HTR-8/SVneo (cell line): ENCODE data around the gene SNX25.
"Not testable (repeated sequence)": the region's sequence is repeated elsewhere in the genome, so short reads cannot be mapped to it uniquely, and the experiment has no call there.

Experiments used
- DNase-seq: peaks from one replicate; pipeline ENCODE4 v3.0.0; 2011; ENCODE audit warnings: low spot score, mixed read lengths; ENCODE audit not compliant: insufficient read length
- FAIRE-seq: peaks from 2 replicates; lab custom pipeline; 2011; peaks lifted over from hg19 to GRCh38; lab: Jason Lieb, UNC

SNX25 gene

DNA sequence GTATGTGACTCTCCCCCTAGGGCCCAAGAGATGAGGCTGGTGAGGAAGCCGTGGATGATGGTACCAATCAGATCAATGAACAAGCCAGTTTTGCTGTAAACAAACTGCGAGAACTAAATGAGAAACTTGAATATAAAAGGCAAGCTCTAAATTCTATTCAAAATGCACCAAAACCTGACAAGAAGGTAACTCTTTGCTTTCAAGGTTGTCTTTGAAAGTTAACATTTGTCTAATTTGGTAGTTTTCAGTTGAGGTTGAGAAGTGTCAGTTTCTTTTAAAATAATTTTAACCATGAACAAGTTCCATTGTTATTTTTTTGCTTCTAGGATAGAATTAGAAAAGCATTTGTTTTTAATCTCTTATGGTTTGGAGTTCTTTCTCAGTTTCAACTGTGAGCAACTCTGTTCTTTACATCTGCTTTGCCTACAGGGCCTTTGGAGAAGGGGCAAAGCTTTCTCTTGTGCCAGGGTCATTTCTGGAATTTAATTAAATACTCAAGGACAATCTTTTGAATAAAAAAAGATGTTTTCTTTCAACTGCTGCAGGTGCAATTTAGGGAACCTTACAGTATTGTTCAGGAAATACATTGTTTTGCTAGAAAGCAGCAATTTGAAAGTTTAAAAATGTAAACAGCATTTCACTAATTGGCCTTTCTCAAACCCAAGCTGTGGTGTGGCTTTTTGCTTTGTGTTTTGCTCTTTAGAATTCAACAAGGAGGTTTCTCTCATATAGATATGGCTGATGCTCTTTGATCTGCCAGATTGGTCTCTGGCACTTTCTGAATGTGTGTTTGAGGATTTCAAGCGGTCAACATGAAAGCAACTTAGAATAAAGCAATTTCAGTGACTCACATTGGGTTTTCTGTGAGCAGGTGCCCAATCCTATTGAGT, 123.4 kb downstream of the SNX25 start:
- no peak for FAIRE-seq
- no peak for DNase-seq

DNA sequence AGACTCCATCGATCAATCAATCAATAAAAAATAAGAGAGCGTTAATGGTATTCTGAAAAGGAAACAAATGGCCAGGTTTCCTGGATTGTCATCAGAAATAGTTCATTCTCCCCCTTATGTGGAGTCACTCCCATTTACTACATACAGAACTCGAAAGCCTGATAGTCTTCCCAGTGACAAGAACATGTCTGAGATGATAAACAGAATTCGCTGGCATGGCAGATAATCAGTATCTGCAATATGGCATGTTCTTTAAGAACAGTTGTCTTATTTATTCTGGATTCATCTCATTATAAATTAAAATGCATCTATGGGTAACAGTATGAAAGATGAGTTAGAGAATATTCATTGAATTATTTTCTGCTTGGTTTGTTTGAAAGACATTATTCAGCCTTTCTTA, 124.9 kb downstream of the SNX25 start:
- FAIRE-seq = no peak
- no peak for DNase-seq

DNA sequence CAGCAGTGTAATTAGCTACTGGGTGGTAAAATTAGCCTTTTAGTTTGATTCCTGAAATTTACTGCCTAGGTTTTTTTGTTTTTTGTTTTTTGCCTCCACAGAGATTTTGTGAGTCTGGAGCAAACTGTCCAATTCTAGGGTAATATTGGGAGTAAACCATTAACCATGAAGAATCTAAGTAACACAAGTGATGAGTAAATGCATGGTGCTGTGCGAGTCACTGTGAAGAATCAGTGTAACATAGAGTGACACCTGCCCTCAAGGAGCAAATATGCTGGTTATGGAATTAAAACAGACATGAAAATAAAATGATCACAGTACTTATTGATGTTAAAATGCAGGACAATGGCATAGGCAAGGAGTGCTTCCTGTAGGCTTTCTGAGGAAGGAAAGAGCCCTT, 126.2 kb downstream of the SNX25 start:
- FAIRE-seq (no peak), DNase-seq (no peak)

DNA sequence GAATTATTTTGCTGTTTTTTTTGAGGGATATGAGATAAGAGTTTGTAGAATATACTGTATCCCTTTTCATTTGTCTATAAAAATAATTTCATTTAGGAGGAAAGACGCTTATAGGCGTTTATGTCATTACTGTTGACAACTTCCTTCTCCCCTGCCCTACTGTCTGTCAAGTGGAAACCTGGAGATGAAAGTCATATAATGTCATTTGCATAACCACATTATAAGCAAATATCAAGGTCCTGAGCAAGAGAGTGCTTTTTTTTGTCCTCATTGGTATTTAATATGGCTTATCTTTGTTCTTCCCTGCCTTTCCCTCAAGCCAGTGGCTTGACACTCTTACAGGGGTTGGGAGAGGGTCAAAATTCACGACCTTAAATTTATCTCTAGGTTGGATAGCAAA, 130.5 kb downstream of the SNX25 start:
- DNase-seq (no peak), FAIRE-seq (no peak)

DNA sequence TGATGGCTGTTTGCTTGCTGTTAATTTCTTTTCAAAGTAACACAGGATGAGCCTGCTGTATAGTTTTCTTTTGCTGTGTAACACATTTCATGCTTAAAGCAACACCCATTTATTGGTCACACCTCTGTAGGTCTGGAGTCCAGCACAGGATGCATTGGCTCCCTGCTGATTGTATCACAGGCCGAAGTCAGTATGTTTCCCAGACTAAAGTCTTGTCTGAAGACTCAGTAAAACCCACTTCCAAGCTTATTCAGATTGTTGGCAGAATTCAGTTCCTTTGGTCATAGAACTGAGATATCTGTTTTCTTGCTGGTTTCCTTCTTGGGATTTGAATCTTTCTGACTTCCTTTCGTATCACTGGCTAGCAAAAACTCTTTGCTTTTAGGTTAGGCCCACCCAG, 132.0 kb downstream of the SNX25 start:
- FAIRE-seq = no peak
- no peak for DNase-seq

DNA sequence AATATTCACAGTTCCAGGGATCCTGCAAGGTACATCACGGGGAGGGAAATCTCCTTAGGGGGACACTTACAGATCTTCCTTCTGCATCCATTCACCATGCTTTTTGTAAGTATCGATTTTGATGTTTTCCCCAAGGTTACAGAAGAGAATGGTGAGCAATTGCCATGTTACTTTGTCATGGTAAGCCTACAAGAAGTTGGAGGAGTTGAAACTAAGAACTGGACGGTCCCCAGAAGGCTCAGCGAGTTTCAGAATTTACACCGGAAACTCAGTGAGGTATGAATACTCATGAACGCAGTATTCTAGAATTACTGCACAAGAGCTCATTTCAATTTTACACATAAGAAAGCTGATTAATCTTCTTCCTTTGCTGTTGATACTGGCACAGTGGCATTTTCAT, 132.4 kb downstream of the SNX25 start:
- no peak for FAIRE-seq
- DNase-seq = no peak

DNA sequence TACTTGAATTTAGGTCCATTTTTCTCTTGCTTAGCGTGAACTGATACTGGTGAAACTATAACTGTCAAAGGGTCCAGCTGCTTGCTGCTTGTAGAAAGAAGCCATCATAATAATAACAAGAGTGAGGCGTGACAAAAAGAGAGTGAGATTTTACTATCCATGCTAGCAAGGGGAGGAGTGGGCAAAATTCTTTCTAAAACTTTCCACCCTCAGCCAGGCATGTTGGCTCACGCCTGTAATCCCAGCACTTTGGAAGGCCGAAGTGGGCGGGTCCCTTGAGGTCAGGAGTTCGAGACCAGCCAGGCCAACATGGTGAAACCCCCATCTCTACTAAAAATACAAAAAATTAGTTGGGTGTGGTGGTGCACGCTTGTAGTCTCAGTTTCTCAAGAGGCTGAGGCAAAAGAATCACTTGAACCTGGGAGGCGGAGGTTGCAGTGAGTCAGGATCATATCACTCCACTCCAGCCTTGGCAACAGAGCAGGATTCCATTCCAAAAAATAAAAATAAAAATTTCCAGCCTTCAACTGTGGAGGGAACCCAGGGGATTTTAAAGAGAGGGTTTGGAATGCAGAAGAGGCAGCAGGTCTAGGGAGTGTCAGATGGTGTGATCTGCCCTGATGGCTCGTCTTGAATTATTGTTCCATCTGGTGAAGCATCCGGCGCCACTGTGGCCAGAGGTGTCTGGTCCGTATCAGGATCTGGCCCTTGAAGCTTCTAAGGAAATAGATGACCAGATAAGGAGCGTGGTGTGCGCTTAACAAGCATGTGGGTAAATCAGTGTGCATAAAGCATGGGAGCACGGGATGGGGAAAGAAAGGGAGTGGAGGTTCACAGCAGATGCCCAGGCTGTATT, 134.6 kb downstream of the SNX25 start:
- DNase-seq = no peak
- FAIRE-seq = no peak

DNA sequence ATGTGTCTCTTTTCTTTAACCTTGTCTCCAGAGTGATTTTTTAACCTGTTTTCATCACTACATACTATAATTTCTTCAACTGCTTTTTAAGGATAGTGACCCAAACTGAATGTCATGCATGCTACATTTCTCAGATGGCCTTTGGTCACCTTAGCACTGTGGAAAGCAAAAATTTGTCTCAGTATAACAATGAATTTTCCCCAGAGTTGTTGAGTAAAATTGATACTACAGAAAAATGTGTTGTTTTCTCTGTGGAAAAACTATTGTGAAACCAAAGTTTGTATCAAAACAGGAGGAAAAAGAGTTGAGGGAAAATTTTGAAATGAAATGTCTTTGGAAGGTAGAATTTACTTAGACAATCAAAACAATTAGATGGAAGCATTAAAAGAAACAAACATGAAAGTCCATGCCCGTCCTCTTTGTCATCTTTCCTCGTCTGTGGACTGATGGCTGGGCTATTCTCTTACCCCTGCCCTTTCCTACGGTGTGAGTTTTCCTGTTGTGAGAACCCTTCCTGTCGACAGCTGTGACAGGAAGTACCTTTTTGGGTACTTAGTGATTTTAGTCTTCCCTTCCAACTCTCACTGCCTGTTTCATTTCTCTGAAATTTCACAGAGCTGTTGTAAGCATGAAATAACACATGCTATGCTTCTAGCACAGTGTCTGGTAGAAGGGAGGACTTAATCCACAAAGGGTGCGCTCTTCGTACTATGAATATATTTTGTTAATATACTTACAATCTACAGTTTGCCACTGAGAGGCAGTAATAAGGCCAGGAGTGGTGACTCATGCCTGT, 135.5 kb downstream of the SNX25 start:
- FAIRE-seq (peak; percentile 63), DNase-seq (no peak)

DNA sequence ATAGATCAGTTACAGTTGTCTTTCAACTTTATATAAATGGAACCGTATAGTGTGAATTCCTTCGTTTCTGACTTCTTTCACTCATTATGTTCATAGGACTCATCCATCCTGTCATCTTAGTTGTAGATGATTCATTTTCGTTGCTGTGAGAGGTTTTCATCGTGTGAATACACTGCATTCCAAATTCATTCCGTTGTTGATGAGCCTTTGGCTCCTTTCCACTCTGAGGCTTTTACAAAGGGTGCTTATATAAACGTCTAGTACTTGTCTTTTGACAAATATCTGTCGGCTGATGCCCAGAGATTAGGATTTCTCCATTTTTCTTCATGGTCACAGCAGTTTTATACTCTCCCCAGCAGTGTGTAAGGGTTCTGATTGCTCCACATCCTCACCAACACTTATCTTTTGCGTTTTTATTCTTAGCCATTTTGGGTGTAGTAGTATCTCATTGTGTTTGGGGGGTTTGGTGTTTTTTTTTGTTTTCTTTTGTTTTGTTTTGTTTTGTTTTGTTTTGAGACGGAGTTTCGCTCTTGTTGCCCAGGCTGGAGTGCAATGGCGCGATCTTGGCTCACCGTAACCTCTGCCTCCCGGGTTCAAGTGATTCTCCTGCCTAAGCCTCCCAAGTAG, 137.7 kb downstream of the SNX25 start:
- FAIRE-seq (no peak), DNase-seq (peak; percentile 23)

DNA sequence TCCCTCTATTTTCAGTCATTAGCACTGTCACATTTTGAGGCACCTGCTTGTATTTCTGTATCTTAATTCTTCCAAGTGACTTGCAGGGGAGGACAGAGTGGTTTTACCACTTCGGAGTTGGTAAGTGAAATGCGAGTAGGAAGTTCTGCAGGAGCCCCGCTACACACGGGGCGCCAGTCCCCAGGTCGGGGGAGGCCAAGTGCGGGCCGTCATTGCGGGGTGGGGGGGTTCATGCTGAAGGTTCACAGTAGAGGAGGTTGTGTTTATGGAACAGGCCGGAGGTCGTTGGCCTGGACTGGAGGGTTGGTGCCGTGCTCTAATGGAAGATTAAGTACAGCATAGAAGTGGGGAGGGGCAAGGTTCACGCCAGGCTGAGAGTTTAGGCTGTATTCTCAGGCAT, 142.3 kb downstream of the SNX25 start:
- no peak for FAIRE-seq

DNA sequence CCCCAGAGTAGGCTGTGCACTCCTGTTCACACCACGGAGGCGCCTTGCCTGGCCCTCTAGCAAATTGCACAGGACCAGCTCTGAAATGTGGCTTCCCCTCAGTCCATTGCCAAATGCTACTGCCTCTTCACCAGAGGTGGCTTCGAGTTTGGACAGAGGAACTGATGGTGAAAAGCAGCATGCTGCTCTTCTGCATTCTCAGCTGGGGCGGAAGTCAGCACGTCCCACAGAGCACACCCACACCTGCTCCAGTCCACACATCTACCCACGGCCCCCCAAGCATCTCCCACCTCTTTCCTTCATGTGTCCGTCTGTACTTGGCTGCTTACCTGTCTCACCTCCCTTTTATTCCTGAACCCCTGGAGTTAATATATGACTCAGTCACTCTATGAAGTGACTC, 142.8 kb downstream of the SNX25 start:
- DNase-seq (no peak), FAIRE-seq (no peak)

More for the DNA sequence above, 142.3 kb downstream of the SNX25 start:
- DNase-seq = no peak

DNA sequence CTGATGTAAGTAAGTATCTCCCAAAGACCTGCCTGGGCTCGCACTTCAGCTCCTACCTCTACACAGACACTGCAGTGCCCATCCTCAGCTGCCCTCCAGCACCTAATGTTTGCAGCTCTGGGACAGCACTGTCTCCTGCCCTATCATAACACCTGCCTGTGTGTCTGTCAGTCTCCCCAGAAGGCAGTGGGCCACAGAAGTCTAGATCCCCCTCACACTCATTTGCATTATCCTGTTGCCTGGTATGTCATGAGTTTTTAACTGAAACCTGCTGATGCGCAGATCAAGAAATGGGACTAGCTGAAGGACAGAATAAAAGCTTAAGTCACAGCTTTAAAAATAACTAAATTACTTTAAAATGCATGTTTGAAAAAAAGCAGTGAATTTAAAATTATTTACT, 143.3 kb downstream of the SNX25 start:
- FAIRE-seq = no peak

DNA sequence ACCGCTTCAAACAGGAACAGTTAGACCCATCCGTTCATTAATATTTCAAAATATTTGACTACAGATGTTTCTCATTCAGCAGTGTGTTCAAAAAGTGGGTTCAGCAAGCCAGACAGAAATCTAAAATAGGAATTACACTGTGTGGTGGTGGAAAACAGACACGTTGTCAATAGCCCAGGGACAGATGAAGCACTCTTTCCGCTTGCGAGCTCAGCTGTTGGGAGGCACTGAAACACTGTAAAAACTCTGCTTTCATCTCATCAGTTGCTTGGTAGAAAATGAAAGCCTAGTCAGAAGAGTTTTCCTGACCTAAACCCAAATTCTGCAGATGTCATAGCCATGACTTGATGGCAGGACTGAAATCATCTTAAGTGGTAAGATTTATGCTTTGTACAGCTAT, 147.8 kb downstream of the SNX25 start:
- FAIRE-seq (no peak), DNase-seq (no peak)

More for the DNA sequence above, 143.3 kb downstream of the SNX25 start:
- DNase-seq = no peak

DNA sequence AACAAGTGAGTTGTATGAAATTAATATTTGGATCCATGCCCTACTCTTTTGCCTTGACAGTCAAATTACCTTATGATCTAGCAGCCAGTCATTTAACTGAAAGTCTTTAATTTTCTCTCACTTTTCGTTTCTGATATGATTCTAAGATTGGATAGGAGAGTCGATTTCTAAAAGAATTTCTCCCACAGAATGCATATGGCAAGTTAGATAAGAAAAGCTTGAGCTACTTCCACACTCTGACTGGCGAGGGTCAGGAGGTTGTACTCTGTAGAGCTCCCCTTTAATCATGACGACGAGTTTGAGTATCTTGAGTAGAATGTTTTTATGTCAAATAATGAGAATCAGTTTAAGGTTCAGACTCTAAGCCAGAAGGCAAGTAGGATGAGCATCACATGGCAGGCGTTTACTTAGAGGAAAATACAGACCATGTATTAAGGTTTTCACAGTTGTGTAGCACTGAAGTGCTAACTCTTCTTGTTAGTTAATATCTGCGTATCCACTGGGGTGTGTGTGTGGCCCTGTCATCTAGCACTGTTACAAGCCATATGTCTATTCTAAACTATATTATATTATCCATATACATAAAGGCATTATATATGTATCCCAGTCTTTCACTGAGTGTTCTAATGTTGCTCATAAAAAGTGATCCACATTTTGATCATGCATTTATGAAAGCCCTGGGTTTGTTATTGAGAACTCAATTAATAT, 148.5 kb downstream of the SNX25 start:
- DNase-seq (no peak), FAIRE-seq (no peak)

DNA sequence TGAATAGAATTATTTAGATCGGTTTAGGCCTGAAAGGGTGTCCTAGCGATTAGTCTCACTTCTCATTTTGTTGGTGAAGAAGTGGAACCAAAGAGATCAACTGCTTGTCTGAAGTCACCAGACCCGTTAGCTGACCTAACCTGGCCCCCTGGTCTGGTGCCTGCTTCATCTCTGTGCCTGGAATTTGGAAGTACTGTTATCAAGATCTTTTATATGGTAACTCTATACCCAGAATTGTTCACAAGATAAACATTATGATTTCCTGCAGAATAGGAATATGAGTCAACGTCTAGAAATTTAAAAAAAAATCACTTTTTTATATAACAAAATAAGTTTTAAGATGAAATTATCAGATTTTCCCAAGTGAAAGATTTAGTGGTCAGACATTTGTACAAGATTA, 149.1 kb downstream of the SNX25 start:
- peak; percentile 40 for DNase-seq

DNA sequence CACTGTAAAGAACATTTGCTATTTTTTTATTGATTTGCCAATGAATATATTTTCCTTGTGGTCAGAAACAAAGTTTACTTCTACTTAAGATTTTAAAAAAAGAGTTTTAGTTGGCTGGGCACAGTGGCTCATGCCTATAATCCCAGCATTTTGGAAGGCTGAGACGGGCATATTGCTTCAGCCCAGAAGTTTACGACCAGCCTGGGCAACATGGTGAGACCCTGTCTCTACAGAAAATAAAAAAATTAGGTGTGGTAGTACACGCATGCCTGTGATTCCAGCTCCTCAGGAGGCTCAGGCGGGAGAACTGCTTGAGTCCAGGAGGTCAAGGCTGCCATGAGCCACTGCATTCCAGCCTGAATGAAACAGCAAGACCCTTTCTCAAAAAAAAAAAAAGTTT, 149.6 kb downstream of the SNX25 start:
- no peak for DNase-seq
- no peak for FAIRE-seq

More for the DNA sequence above, 149.1 kb downstream of the SNX25 start:
- no peak for FAIRE-seq

DNA sequence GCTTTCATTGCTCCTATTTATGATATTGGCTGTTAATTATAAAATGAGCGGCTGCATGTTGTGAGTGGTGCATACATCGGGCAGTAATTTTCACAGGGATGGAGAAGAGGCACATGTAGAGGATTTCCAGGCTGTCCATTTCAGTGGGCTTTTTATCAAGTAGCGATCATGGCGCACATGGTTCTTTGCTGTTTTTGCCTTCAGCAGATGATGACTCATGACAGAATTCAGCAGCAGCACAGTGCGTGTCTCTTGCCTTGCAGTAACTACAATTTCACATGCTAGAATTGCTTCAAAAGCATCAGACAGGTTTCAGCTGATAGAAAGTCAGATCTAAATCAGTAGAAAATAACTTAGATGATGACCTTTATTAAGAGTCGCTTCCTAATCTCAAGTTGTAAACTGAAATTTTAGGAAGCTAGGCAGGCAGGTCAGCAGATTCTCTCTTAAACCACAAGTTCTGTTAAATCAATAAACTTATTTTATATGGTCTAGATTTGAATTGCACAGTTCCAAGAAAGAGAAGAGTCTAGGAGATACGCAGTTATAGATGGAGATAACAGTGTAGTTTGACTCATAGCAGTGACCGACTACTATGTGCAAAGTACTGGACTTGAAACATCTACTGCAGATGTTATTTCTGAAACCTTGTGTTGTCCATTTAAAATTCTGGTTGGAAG, 150.5 kb downstream of the SNX25 start:
- DNase-seq = no peak
- FAIRE-seq = peak; percentile 67

DNA sequence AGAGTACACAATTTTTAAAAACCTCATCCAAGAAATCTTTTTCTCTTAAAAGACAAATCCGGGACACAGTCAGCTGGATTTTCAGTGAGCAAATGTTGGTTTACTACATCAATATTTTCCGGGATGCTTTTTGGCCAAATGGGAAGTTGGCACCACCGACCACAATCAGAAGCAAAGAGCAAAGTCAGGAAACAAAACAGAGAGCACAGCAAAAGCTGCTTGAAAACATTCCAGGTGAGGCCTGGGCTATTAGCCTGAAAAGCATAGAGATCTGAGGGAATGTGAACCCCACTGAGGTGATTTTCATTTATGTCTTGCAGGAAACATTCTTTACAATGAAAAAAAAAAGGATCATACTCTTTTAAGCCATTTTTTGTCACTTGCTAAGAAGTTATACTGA, 152.5 kb downstream of the SNX25 start:
- FAIRE-seq = no peak
- DNase-seq = no peak

DNA sequence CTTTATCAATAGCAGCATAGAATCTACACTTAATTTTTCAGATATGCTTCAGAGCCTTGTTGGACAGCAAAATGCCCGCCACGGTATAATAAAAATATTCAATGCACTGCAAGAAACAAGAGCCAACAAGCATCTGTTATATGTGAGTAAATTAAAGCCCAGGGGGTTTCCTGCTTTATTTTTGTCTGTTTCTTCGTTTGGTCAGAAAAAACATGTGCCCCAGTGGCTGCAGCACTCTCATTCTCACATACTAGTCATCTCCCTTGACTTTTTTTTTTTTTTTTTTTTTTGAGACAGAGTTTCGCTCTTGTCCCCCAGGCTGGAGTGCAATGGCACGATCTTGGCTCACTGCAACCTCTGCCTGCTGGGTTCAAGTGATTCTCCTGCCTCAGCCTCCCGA, 153.2 kb downstream of the SNX25 start:
- DNase-seq, FAIRE-seq: not testable (repeated sequence)
